Uterus (tissue), 2 donors: Measurements from ENCODE around the gene C19orf25.

Experiments
- CTCF ChIP-seq, 4 experiments: fragments of 200-600 bp in 2 of 4; fragments of 450-650 bp in 2 of 4; sonication (generic) in 2 of 4; IDR thresholded peaks; one replicate each; pipeline ENCODE4 v1.5.1; 2016 to 2019; ENCODE audit warnings: antibody characterized with exemption in 4 of 4, mild to moderate bottlenecking in 2 of 4, moderate library complexity in 1 of 4
- POLR2A ChIP-seq, 2 donors: fragments of 450-650 bp; IDR thresholded peaks; one replicate each; pipeline ENCODE4 v1.6.1; 2016; ENCODE audit warnings: antibody characterized with exemption in 2 of 2, mild to moderate bottlenecking in 1 of 2, moderate library complexity in 1 of 2

- TF ChIP-seq CTCF (IDR thresholded peaks at IDR 0.05) = no peak
- no peak for TF ChIP-seq POLR2A (IDR thresholded peaks at IDR 0.05)
These were observed 26.9 kb downstream of the C19orf25 start for GRCh38 chr19:1451916-1452801.
